IMR-90 (cell line): ENCODE measurements around the gene COL9A3. TPM values are rescaled to one million over a fixed set of nuclear protein-coding genes. Genes with fewer than 3 reads are reported as not detected.

Experiments used
- ATAC-seq: fragments of 200-7000 bp; cut with Tn5 transposase; 2 replicates; pipeline ENCODE4 v1.9.1; 2020; ENCODE audit warnings: low read depth, mild to moderate bottlenecking, moderate library complexity
- BruUV-seq: library from RNA; stranded (reverse); fragments of 400-500 nt; replicated peaks from 2 replicates; lab custom pipeline; 2021; lab: Mats Ljungman, UMichigan
- CTCF ChIA-PET: fragments of 300-600 bp; formaldehyde crosslinking; extraction: SDS; loops from one replicate; lab custom pipeline; 2021; ENCODE audit warnings: antibody characterized with exemption; lab: Yijun Ruan, JAX
- POLR2A ChIA-PET: fragments of 300-600 bp; sonication (Branson Sonifier 250); formaldehyde crosslinking; loops from one replicate; lab custom pipeline; 2022; ENCODE audit warnings: antibody characterized with exemption; ENCODE audit not compliant: unreplicated experiment; lab: Charles Lee
- DNase-seq: peaks from one replicate; pipeline ENCODE4 v3.0.0; 2013
- H2AFZ ChIP-seq: replicated peaks from 2 replicates; pipeline ENCODE3; 2013; ENCODE audit warnings: low read length, mild to moderate bottlenecking; ENCODE audit not compliant: poor library complexity
- H2AK5ac ChIP-seq: 2 replicates; pipeline ENCODE4 v1.6.1; 2013; ENCODE audit warnings: low read depth, low read length, inconsistent platforms
- H2AK9ac ChIP-seq: replicated peaks from 2 replicates; pipeline ENCODE3; 2013; ENCODE audit warnings: mild to moderate bottlenecking, low read depth, low read length, moderate library complexity; ENCODE audit not compliant: poor library complexity
- H2BK120ac ChIP-seq: 2 replicates; pipeline ENCODE4 v1.6.1; 2013; ENCODE audit warnings: low read depth, low read length, inconsistent platforms
- H2BK15ac ChIP-seq: 3 replicates; pipeline ENCODE4 v1.6.1; 2013; ENCODE audit warnings: low read depth, low read length, inconsistent platforms
- H2BK20ac ChIP-seq: 2 replicates; pipeline ENCODE4 v1.6.1; 2013; ENCODE audit warnings: low read depth, mild to moderate bottlenecking, inconsistent platforms, low read length, moderate library complexity
- H2BK5ac ChIP-seq: 2 replicates; pipeline ENCODE4 v1.6.1; 2013; ENCODE audit warnings: mild to moderate bottlenecking, low read depth, low read length, inconsistent platforms; ENCODE audit not compliant: poor library complexity, severe bottlenecking
- H3K14ac ChIP-seq: replicated peaks from 2 replicates; pipeline ENCODE4 v1.6.1; 2013; ENCODE audit warnings: low read depth, low read length, inconsistent platforms
- H3K18ac ChIP-seq: 2 replicates; pipeline ENCODE4 v1.6.1; 2013; ENCODE audit warnings: low read depth, low read length, control low read depth
- H3K23ac ChIP-seq: 2 replicates; pipeline ENCODE4 v1.6.1; 2013; ENCODE audit warnings: low read depth, low read length, inconsistent platforms
- H3K27ac ChIP-seq: 2 replicates; pipeline ENCODE4 v1.5.1; 2013; ENCODE audit warnings: mild to moderate bottlenecking, control low read depth, low read length; ENCODE audit not compliant: insufficient read depth
- H3K27me3 ChIP-seq: 2 replicates; pipeline ENCODE4 v1.6.1; 2013; ENCODE audit warnings: low read length; ENCODE audit not compliant: control insufficient read depth, insufficient read depth
- H3K36me3 ChIP-seq: 2 replicates; pipeline ENCODE4 v1.6.1; 2013; ENCODE audit warnings: low read length, mixed read lengths; ENCODE audit not compliant: control insufficient read depth, insufficient read depth
- H3K4ac ChIP-seq: 2 replicates; pipeline ENCODE4 v1.6.1; 2013; ENCODE audit warnings: low read depth, low read length, inconsistent platforms
- H3K4me1 ChIP-seq: 2 replicates; pipeline ENCODE4 v1.6.1; 2013; ENCODE audit warnings: low read length, mixed read lengths; ENCODE audit not compliant: control insufficient read depth, insufficient read depth
- H3K4me2 ChIP-seq: 2 replicates; pipeline ENCODE4 v1.6.1; 2013; ENCODE audit warnings: low read depth, mild to moderate bottlenecking, control low read depth, low read length, moderate library complexity
- H3K4me3 ChIP-seq: 2 replicates; pipeline ENCODE4 v1.5.1; 2013; ENCODE audit warnings: low read depth, mild to moderate bottlenecking, control low read depth, low read length, moderate library complexity; ENCODE audit not compliant: insufficient read depth
- H3K56ac ChIP-seq: 2 replicates; pipeline ENCODE4 v1.6.1; 2013; ENCODE audit warnings: low read length, inconsistent platforms; ENCODE audit not compliant: insufficient read depth; ENCODE audit errors: extremely low read depth
- H3K79me1 ChIP-seq, 2 experiments: 2 replicates each; pipeline ENCODE4 v1.6.1; 2013; ENCODE audit warnings: low read length in 2 of 2, inconsistent platforms in 1 of 2, low read depth in 1 of 2
- H3K9ac ChIP-seq: 2 replicates; pipeline ENCODE4 v1.6.1; 2013; ENCODE audit warnings: low read depth, low read length, control low read depth
- H3K9me1 ChIP-seq: 2 replicates; pipeline ENCODE4 v1.6.1; 2013; ENCODE audit warnings: low read length, inconsistent platforms; ENCODE audit not compliant: insufficient read depth
- H3K9me3 ChIP-seq: 2 replicates; pipeline ENCODE4 v1.6.1; 2013; ENCODE audit warnings: low read length; ENCODE audit not compliant: control insufficient read depth, insufficient read depth
- H4K20me1 ChIP-seq: 2 replicates; pipeline ENCODE4 v1.6.1; 2013; ENCODE audit warnings: low read length, inconsistent platforms; ENCODE audit not compliant: insufficient read depth
- H4K5ac ChIP-seq: 2 replicates; pipeline ENCODE4 v1.6.1; 2013; ENCODE audit warnings: mild to moderate bottlenecking, low read depth, low read length, control low read depth
- H4K8ac ChIP-seq, 2 experiments: 2 replicates each; pipeline ENCODE4 v1.6.1; 2013; ENCODE audit warnings: low read depth in 2 of 2, low read length in 2 of 2, control low read depth in 1 of 2, inconsistent platforms in 1 of 2
- H4K91ac ChIP-seq: 2 replicates; pipeline ENCODE4 v1.6.1; 2013; ENCODE audit warnings: low read depth, low read length, inconsistent platforms; ENCODE audit not compliant: insufficient read depth
- BHLHE40 ChIP-seq: fragments of 150-350 bp; IDR thresholded peaks from 2 replicates; pipeline ENCODE4 v1.6.1; 2016; ENCODE audit warnings: mild to moderate bottlenecking, low read depth, low read length
- RAD21 ChIP-seq: IDR thresholded peaks from 2 replicates; pipeline ENCODE4 v1.6.1; 2012; ENCODE audit warnings: low read length, improper control_type of control experiment
- WGBS, 2 experiments: methylation state at CpG; one replicate each; pipeline versions ENCODE4 v1.1.5 to v1.1.7; 2013; ENCODE audit warnings: missing lambda C conversion rate in 2 of 2; ENCODE audit not compliant: insufficient read length in 1 of 2; ENCODE audit errors: extremely low coverage in 2 of 2; 5-methylcytosine and 5-hydroxymethylcytosine counted together
- dilution Hi-C: fragments of 300-500 bp; cut with HindIII; formaldehyde crosslinking; loops from one replicate; pipeline ENCODE4 v1.14.3; 2018; ENCODE audit warnings: low sequenced_read_pairs; ENCODE audit not compliant: unreplicated experiment
- in situ Hi-C: fragments of 300-500 bp; cut with MboI; formaldehyde crosslinking; loops from 3 replicates; pipeline ENCODE4 v1.14.3; 2019; ENCODE audit warnings: low sequenced_read_pairs, inconsistent platforms, mixed read lengths
- intact Hi-C: fragments of 100-400 bp; cut with micrococcal nuclease; formaldehyde crosslinking; loops from 2 replicates; pipeline ENCODE4 v1.10.0; 2022
- polyA plus RNA-seq, 3 experiments: library from polyadenylated mRNA; depleted of rRNA; stranded (reverse); fragments of >200 nt; gene quantifications; 2 replicates each; pipeline ENCODE4 v1.2.3, GENCODE V29; 2012; ENCODE audit warnings: low replicate concordance in 1 of 3
- total RNA-seq: library from RNA; depleted of rRNA; stranded (reverse); fragments of >200 nt; gene quantifications from 2 replicates; pipeline ENCODE4 v1.2.3, GENCODE V29; 2012

COL9A3 gene
- total and polyA plus RNA-seq, 2 of the 4 experiments (the other 2 are of a cell fraction): 0.36 to 1.4 TPM

DNA sequence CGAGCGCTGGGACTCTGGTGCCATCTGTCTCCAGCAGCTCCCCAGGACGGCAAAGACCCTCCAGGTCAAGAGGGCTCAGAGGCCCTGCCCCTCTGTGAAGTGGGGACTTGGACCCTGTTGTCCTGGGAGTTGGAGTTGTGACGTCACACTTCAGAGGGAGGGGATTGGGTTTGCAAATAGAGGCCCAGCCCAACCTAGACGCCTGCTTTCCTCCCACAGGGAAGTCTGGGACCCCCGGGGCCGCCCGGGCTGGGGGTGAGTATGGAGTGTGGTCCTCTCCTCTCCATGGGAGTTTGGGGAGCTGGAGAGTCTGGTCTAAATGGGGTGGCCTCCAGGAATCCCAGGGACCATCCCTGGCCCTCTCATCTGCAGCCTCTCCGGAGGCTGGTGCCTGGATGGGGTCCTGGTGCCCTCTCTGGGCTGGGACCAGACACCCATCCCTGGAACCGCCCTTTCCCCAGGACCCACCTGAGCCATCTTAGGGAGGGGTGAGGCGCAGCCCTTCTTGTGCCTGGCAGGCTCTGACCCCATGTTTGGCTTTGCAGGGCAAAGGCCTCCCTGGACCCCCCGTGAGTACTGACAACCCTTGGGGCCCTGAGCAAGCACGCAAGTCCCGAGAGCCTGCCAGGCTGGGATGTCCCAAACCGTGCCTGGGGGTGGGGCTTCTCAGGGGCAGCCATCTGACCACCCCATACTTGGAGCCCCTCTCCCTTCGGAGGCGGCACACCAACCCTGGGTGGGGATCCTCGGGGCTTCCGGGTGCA, 4.3 kb downstream of the COL9A3 start:
- Histone ChIP-seq H3K4me1 (peaks cover 18% of the 10 kb centered on the region), H3K4me2 (no peak overlapping the region), H2AK9ac (no peak overlapping the region), H3K9ac (no peak overlapping the region), H2AK5ac (no peak overlapping the region; the same call in 1 of the 2 replicates), H2BK15ac (no peak overlapping the region), H2BK20ac (no peak overlapping the region), H3K36me3 (no peaks in the 10 kb centered on the region), H3K4ac (no peak overlapping the region), H4K8ac (no peak overlapping the region), H2BK120ac (no peak overlapping the region), H3K27me3 (peaks cover 16% of the 10 kb centered on the region), H3K18ac (no peak overlapping the region), H3K23ac (no peak overlapping the region), H2AFZ (no peak overlapping the region), H4K20me1 (no peaks in the 10 kb centered on the region), H4K5ac (no peak overlapping the region), H3K27ac (no peak overlapping the region), H3K9me3 (no peaks in the 10 kb centered on the region), H3K4me3 (no peak overlapping the region), H2BK5ac (no peak overlapping the region), H3K9me1 (no peaks in the 10 kb centered on the region), H3K56ac (no peak overlapping the region), H3K14ac (no peak overlapping the region), H4K91ac (no peak overlapping the region), H3K79me1 (no peaks in the 10 kb centered on the region)
- dilution Hi-C loops (no loop called here), in situ Hi-C loops (no loop called here), intact Hi-C loops (no loop called here)
- no peak for ATAC-seq
- BruUV-seq: no TSS peak
- POLR2A ChIA-PET: no interaction called here
- CTCF ChIA-PET: no interaction called here
- TF ChIP-seq RAD21 (no peak), BHLHE40 (no peak)
- DNase-seq: no peak
- WGBS, 2 experiments: 92% methylated on average over 5 of the region's 19 CpGs; no CpG with 5 or more reads in 1 of the 2 experiments
